Esophagus squamous epithelium (tissue), 5 donors: ENCODE results near the gene RNF213. TPM values are rescaled to one million over a fixed set of nuclear protein-coding genes. Genes with fewer than 3 reads are reported as not detected.

Source experiments
- DNase-seq: peaks from one replicate; lab custom pipeline; 2025; lab: John Stamatoyannopoulos, UW
- H3K27ac ChIP-seq, 4 donors: fragments of 200-600 bp; sonication (generic); one replicate each; pipeline ENCODE4 v1.5.1; 2016 to 2019; ENCODE audit warnings: mild to moderate bottlenecking in 1 of 4
- H3K27me3 ChIP-seq, 4 donors: fragments of 200-600 bp; sonication (generic); 1 replicate in 3 of 4; 2 replicates in 1 of 4; pipeline versions ENCODE4 v1.5.1 to v1.6.0; 2017 to 2021; ENCODE audit warnings: antibody characterized with exemption in 1 of 4
- H3K36me3 ChIP-seq, 3 donors: fragments of 200-600 bp; sonication (generic); one replicate each; pipeline ENCODE4 v1.5.1; 2016 to 2019
- H3K4me1 ChIP-seq, 3 donors: fragments of 200-600 bp; sonication (generic); one replicate each; pipeline ENCODE4 v1.5.1; 2017 to 2019
- H3K4me3 ChIP-seq, 4 donors: fragments of 200-600 bp; sonication (generic); 1 replicate in 3 of 4; 2 replicates in 1 of 4; pipeline ENCODE4 v1.5.1; 2016 to 2019; ENCODE audit warnings: mild to moderate bottlenecking in 2 of 4, moderate library complexity in 1 of 4
- H3K9me3 ChIP-seq, 3 donors: fragments of 200-600 bp; sonication (generic); one replicate each; pipeline ENCODE4 v1.5.1; 2016 to 2019
- POLR2A ChIP-seq, 4 donors: fragments of 450-650 bp; IDR thresholded peaks; one replicate each; pipeline ENCODE4 v1.6.1; 2017; ENCODE audit warnings: antibody characterized with exemption in 4 of 4, mild to moderate bottlenecking in 4 of 4, moderate library complexity in 3 of 4
- WGBS, 2 donors: methylation state at CpG; one replicate each; pipeline ENCODE4 v1.1.5; 2018; 5-methylcytosine and 5-hydroxymethylcytosine counted together
- intact Hi-C: fragments of 100-400 bp; cut with DNase I; formaldehyde crosslinking; loops from one replicate; pipeline ENCODE4 v1.15.0; 2022
- total RNA-seq, 4 donors: library from RNA; depleted of rRNA; stranded (reverse); fragments of >200 nt; gene quantifications; one replicate each; pipeline ENCODE4 v1.1.0, GENCODE V29; 2016
- TF ChIP-seq, protein P1 (sequence below), 6 experiments: fragments of 450-650 bp in 4 of 6; fragments of 200-600 bp in 2 of 6; sonication (generic) in 2 of 6; IDR thresholded peaks; one replicate each; pipeline ENCODE4 v1.5.1; 2016 to 2019; ENCODE audit warnings: antibody characterized with exemption in 6 of 6, mild to moderate bottlenecking in 4 of 6, moderate library complexity in 4 of 6
- donor health status: DM: yes; HTN: yes; CAD: no.

Gene RNF213
- total RNA-seq, 4 donors from 2014 or later = 56.1 to 67.9 (median 60.9) TPM

DNA sequence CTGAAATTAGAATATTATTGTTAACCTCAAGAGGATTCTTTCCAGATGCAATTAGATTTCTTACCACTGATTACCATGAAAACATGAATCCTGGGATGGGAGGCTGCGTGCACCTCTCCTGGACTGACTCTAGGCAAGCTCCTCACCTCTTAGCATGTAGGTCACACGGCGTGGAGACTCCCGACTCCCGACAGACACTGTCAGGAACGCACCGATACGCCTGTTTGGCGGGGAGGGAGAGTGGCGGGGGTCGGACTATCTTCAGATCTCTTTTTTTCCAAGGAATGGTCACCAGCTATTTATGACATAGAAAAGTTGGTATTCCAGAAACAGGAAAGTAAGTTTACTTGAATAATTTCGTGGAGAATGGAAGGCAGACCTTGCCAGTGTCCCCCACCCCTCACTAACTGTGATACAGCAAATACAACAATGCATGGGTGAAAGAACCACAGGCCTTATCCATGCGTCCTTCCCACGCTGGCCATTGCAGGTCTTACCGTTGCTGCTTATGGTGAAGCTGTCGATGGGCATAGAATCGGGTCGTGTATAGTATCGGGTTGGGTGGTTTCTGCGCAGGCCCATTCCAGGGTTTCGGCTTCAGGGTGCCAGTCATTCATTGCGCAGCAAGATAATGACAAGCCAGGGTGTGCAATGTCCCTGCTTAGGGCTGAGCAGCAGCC, 91.7 kb downstream of the RNF213 start:
- no peak for DNase-seq
- intact Hi-C loops = no loop called here
- Histone ChIP-seq H3K27me3 (no peaks in the 10 kb centered on the region), H3K36me3 (peaks cover 39 to 98% (median 79%) of the 10 kb centered on the region in 3 donors), H3K9me3 (no peaks in the 10 kb centered on the region), H3K4me3 (no peak overlapping the region), H3K27ac (no peak overlapping the region), H3K4me1 (no peaks in the 10 kb centered on the region)
- TF ChIP-seq, protein P1, sequence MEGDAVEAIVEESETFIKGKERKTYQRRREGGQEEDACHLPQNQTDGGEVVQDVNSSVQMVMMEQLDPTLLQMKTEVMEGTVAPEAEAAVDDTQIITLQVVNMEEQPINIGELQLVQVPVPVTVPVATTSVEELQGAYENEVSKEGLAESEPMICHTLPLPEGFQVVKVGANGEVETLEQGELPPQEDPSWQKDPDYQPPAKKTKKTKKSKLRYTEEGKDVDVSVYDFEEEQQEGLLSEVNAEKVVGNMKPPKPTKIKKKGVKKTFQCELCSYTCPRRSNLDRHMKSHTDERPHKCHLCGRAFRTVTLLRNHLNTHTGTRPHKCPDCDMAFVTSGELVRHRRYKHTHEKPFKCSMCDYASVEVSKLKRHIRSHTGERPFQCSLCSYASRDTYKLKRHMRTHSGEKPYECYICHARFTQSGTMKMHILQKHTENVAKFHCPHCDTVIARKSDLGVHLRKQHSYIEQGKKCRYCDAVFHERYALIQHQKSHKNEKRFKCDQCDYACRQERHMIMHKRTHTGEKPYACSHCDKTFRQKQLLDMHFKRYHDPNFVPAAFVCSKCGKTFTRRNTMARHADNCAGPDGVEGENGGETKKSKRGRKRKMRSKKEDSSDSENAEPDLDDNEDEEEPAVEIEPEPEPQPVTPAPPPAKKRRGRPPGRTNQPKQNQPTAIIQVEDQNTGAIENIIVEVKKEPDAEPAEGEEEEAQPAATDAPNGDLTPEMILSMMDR (IDR thresholded peaks at IDR 0.05) = no peak
- no peak for TF ChIP-seq POLR2A (IDR thresholded peaks at IDR 0.05)
- 91 to 94% methylated on average over 17 to 18 of the region's 22 CpGs for WGBS, 2 donors

DNA sequence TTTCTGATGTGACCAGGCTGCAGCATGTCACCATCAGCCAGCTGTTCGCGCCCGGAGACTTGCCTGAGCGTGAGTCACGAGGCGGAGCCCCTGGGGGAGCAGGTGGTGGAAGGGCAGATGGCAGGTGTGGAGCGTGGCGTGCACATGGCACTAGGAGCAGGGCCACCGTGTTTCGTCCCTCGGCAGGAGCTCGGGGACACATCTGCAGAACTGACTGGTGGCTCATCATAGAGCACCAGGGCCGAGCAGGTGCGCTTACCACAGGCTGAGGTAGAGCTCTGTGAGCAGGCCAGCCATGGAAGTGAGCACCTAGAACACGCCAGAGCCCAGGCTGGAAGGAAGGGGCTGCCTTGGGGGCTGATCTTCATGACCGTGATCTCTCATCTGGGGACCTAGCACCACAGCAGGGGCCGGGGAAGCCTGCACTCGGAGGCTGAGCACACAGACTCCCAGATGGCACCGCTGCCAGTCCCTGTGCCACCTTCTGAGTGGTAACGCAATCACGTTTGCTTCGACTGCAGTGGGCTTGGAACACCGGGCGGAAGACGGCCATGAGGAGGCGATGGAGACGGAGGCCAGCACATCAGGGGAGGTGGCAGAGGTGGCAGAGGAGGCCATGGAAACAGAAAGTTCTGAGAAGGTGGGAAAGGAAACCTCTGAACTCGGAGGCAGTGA, 92.5 kb downstream of the RNF213 start:
- H3K4me1 ChIP-seq = no peaks in the 10 kb centered on the region
- 94 to 95% methylated on average over 11 to 16 of the region's 28 CpGs for WGBS, 2 donors
- TF ChIP-seq, protein P1 (IDR thresholded peaks at IDR 0.05) = no peak
- no peak for TF ChIP-seq POLR2A (IDR thresholded peaks at IDR 0.05)
- H3K4me3 ChIP-seq = no peak overlapping the region
- H3K27me3 ChIP-seq = no peaks in the 10 kb centered on the region
- intact Hi-C loops = no loop called here
- no peak for DNase-seq
- H3K27ac ChIP-seq = no peak overlapping the region
- peaks cover 31 to 98% (median 77%) of the 10 kb centered on the region in 3 donors for H3K36me3 ChIP-seq
- H3K9me3 ChIP-seq = no peaks in the 10 kb centered on the region

DNA sequence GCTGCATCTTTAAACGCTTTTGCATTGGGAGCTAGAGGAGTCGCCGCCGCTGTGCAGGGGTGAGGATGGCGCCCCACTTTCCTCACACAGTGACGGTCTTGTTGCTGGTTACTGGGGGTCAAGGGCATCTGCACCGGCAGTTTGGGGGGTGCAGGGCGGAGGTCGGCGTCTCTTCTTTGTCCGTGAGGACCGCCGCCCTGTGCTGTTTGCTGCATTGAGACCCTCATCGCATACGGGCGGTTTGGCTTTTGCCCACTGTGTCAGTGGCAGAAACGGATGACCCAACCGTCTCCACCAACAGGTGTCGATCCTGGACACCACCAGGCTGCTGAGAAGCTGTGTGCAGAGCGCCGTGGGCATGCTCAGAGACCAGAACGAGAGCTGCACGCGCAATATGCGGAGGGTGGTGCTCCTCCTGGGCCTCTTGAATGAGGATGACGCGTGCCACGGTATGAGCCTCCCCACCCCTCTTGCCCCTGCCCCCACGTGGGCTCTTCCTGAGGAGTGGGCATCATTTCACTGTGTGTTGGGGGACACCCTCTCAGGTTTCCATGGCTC, 93.1 kb downstream of the RNF213 start:
- no peak for DNase-seq
- intact Hi-C loops = no loop called here
- WGBS, 2 donors = 87 to 98% methylated on average over 7 to 11 of the region's 29 CpGs
- Histone ChIP-seq H3K36me3 (peaks cover 32 to 98% (median 77%) of the 10 kb centered on the region in 3 donors), H3K27me3 (no peaks in the 10 kb centered on the region), H3K27ac (no peak overlapping the region), H3K4me1 (no peaks in the 10 kb centered on the region), H3K4me3 (no peak overlapping the region), H3K9me3 (no peaks in the 10 kb centered on the region)
- TF ChIP-seq POLR2A (IDR thresholded peaks at IDR 0.05) = no peak
- TF ChIP-seq, protein P1 (IDR thresholded peaks at IDR 0.05) = no peak

DNA sequence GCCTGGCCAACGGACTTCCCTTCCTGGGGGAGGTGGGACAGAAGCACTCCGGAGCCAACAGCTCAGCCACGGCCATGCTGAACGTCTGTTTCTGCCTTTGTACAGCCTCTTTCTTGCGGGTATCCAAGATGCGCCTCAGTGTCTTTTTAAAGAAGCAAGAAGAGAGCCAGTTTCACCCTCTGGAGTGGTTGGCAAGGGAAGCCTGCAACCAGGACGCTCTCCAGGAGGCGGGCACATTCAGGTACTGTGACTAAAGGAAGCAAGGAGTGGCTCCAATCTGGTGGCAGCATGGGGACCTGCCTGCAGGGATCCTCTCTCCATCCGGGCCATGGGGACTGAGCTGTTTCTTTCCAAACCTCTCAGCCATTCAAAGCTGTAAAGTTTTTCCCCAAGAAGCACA, 93.7 kb downstream of the RNF213 start:
- TF ChIP-seq POLR2A (IDR thresholded peaks at IDR 0.05) = no peak
- TF ChIP-seq, protein P1 (IDR thresholded peaks at IDR 0.05) = no peak
- intact Hi-C loops = no loop called here
- peaks cover 34 to 98% (median 75%) of the 10 kb centered on the region in 3 donors for H3K36me3 ChIP-seq
- H3K4me1 ChIP-seq = no peaks in the 10 kb centered on the region
- H3K27ac ChIP-seq = no peak overlapping the region
- no peaks in the 10 kb centered on the region for H3K9me3 ChIP-seq
- DNase-seq = no peak
- WGBS, 2 donors = 73 to 97% methylated on average over 2 to 4 of the region's 9 CpGs
- H3K4me3 ChIP-seq = no peak overlapping the region
- H3K27me3 ChIP-seq = no peaks in the 10 kb centered on the region
